GM12864 (cell line): ENCODE results near the gene TMED9.
A peak's percentile ranks its signal among the peaks of the same experiment; 100 is the strongest.

ENCODE experiments used
- DNase-seq: peaks from one replicate; pipeline ENCODE4 v3.0.0-alpha.2; 2011; ENCODE audit warnings: low read depth
- H3K4me3 ChIP-seq: 2 replicates; pipeline ENCODE4 v1.5.1; 2011; ENCODE audit warnings: mild to moderate bottlenecking, low read depth, low read length, control low read depth
- TF ChIP-seq, protein P1 (sequence below): IDR thresholded peaks from 2 replicates; pipeline ENCODE4 v1.5.1; 2011; ENCODE audit warnings: low read depth, mild to moderate bottlenecking, moderate library complexity, low read length, control low read depth, inconsistent platforms; ENCODE audit errors: missing control alignments

Gene TMED9

DNA sequence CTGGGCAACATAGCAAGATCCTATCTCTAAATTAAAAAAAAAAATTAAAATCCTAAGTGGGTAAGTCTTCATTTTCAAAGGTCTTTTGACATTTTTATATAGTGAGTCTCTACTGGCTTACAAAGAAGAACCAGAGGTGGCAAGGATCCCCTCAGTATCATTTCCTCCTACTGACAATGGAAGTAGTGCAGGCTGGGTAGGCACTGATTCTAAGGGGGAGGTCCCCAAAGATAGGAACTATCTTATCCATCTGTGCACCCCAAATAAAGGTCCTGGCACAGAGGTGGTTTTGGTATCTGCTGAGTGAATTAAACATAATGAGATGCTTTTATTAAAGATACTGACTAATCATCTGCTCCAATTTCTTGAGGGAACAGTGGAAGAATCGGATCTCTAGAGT, 41.9 kb upstream of the TMED9 start:
- TF ChIP-seq, protein P1, sequence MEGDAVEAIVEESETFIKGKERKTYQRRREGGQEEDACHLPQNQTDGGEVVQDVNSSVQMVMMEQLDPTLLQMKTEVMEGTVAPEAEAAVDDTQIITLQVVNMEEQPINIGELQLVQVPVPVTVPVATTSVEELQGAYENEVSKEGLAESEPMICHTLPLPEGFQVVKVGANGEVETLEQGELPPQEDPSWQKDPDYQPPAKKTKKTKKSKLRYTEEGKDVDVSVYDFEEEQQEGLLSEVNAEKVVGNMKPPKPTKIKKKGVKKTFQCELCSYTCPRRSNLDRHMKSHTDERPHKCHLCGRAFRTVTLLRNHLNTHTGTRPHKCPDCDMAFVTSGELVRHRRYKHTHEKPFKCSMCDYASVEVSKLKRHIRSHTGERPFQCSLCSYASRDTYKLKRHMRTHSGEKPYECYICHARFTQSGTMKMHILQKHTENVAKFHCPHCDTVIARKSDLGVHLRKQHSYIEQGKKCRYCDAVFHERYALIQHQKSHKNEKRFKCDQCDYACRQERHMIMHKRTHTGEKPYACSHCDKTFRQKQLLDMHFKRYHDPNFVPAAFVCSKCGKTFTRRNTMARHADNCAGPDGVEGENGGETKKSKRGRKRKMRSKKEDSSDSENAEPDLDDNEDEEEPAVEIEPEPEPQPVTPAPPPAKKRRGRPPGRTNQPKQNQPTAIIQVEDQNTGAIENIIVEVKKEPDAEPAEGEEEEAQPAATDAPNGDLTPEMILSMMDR, result no peak
- H3K4me3 ChIP-seq, result no peak overlapping the region
- no peak for DNase-seq

DNA sequence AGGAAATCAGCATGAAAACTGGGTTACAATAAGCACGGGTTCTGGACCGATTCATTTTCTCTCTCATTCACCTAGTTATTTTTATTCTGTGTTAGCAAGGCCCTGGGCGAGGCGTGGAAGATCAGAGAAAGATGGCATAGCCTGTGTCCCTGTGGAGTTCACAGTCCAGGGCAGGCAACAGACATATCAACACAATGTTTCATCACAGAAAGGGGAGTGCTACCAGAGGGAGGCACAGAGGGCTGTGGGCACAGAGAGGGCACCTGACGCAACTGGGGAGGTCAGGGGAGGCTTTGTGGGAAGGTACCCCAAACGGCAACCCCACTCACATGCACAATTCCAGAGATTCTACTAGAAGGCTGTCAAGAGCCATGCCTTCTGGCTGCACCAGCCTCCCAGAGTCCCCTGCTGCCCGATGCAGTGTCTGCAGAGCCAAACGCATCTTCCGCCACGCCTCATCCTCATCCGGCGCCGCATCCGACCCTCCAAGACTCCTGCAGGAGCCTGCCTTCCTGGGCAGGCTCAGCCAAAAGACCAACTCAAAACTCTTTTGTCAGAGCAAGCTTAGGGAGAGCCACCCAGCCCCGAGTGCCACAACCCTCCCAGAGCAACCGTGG, 39.1 kb upstream of the TMED9 start:
- no peak for DNase-seq
- TF ChIP-seq, protein P1, result no peak
- peak overlapping the region; percentile 90 for H3K4me3 ChIP-seq

DNA sequence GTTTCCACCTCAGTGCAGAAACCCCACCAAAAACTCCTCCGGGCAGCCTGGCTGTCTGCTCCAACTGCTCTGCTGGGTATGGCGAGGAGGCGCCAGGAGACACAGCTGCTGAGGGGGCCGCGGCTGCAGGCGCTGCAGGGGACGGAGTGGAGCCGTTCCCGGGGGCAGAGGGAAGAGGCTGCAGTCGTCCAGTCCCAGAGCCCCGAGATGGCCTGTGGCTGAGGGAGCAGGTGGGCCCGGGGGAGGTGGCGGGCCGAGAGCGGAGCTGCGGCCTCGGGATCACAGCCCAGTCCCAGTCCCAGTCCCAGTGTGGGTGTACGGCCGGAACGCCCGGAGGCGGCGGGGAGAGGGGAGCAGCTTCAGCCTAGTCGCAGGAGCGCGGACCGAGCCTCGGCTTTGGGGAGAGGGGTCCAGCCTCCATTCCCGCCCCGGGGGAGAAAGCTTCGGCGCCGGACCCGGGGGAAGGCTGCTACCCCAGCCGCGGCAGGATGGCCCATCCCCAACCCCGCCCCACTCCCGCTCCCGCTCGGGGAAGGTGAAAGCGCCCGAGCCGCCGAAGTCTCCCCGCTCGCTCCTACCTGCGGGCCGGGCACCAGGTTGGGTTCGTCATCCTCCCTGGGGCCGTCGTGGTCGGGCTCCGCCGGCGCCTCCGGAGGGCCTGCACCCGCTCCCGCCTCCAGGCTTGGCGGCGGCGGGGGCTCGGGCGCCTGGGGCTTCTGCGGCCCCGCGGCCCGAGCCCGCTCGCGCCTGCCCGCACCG, 38.2 kb upstream of the TMED9 start:
- TF ChIP-seq, protein P1, result no peak
- no peak for DNase-seq
- peak overlapping the region; percentile 90 for H3K4me3 ChIP-seq

DNA sequence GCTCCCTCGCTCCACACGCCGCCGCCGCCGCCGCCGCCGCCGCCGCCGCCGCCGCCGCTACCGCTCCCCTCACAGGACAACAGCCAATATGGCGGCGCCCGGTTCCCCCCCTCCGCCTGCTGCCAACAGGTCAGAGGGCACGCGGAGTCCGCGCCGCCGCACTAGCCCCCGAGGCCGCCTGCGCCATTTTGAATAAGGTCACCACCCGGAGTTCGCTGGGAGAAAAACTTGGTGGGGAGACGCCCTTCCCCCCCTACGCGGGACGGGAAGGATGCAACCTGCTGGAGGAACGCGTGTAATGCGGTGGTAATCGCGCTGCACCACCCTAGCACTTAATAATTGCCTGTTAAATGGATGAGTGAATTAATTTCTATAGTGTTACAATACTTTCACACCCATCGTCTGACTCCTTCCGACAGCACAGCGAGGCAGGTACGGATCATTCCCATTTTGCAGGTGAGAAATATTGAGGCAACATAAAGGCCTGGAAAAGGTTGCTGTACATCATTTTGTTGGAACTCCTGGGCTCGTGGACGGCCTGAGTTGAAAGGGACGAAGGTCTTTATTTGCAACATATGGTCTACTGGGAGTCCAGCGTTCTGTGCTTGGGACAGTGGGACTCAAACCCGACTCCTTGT, 37.4 kb upstream of the TMED9 start, which contains the start of gene FAM193B:
FAM193B (minus strand) TSS at position 90 of the 638 bp plus-strand sequence. CDS start 105 bp downstream, outside the sequence.
- peak; percentile 70 for DNase-seq
- TF ChIP-seq, protein P1, result peak; percentile 23
- H3K4me3 ChIP-seq, result peak within 1 kb of the TSS; percentile 90

DNA sequence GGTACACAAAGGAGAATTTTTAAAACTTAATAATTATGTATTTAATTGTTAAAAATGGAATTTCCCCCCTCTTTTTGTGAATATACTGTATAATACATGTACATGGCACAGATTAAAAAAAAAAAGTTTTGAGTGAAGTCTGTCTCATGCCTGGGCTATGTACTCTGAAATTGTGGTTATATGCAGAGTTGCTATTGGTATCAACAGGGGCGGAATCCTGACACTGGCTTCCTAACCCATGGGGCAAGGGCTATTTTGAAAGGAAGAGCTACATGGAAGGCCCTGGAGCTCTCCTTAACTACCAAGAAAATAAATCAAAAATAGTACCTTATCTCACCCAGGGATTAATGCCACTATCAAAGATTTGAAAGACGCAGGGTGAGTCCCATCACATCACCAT, 36.8 kb upstream of the TMED9 start:
- H3K4me3 ChIP-seq, result peak overlapping the region; percentile 69; the same call in 1 of the 2 replicates
- TF ChIP-seq, protein P1, result no peak
- DNase-seq, result no peak

DNA sequence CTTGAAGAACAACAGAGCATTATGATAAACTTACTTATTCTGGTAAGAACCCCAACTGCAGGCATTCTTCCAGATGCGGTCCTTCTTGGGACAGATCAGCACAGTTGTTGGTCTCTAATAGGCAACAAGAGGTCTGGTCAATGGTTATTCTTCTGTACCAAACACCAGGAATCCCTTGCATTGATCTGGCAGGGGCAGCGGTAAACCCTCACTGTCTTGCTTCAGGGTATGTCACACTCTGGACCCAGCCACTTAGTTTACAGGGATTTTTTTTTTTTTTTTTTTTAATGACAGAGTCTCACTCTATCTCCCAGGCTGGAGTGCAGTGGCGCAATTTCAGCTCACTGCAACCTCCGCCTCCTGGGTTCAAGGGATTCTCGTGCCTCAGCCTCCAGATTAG, 36.3 kb upstream of the TMED9 start:
- TF ChIP-seq, protein P1, result no peak
- H3K4me3 ChIP-seq, result no peak overlapping the region
- DNase-seq, result no peak
